HCEC 1CT (cell line): ENCODE measurements around the gene NFE2L2.
"Not testable (repeated sequence)": the region's sequence is repeated elsewhere in the genome, so short reads cannot be mapped to it uniquely, and the experiment has no call there.

Experiments
- DNase-seq: peaks from one replicate; pipeline ENCODE4 v3.0.0-alpha.2; 2017

NFE2L2 gene

GRCh38 chr2:177255227-177255601 is 9.3 kb downstream of the NFE2L2 start:
- DNase-seq: no peak

- no peak for DNase-seq
These were observed 9.9 kb downstream of the NFE2L2 start for GRCh38 chr2:177254433-177255226.

GRCh38 chr2:177253704-177254103 is 10.8 kb downstream of the NFE2L2 start:
- DNase-seq: no peak

- no peak for DNase-seq
These were observed 11.6 kb downstream of the NFE2L2 start for GRCh38 chr2:177252808-177253531.

- DNase-seq: no peak
These were observed 13.4 kb downstream of the NFE2L2 start for GRCh38 chr2:177251165-177251542.

- no peak for DNase-seq
These were observed 14.1 kb downstream of the NFE2L2 start for GRCh38 chr2:177250461-177250860.

- no peak for DNase-seq
These were observed 15.5 kb downstream of the NFE2L2 start for GRCh38 chr2:177249038-177249437.

- no peak for DNase-seq
These were observed 16.7 kb downstream of the NFE2L2 start for GRCh38 chr2:177247693-177248262.

- not testable (repeated sequence) for DNase-seq
These were observed 17.9 kb downstream of the NFE2L2 start for GRCh38 chr2:177246523-177247030.

GRCh38 chr2:177246000-177246399 is 18.5 kb downstream of the NFE2L2 start:
- no peak for DNase-seq

- DNase-seq: peak; percentile 85
These were observed 19.5 kb downstream of the NFE2L2 start for GRCh38 chr2:177245010-177245422.

- no peak for DNase-seq
These were observed 20.2 kb downstream of the NFE2L2 start for GRCh38 chr2:177244244-177244771.

GRCh38 chr2:177243476-177243875 is 21.1 kb downstream of the NFE2L2 start:
- DNase-seq: no peak

GRCh38 chr2:177243073-177243472 is 21.5 kb downstream of the NFE2L2 start:
- DNase-seq: no peak

GRCh38 chr2:177242121-177242987 is 22.2 kb downstream of the NFE2L2 start:
- DNase-seq: peak; percentile 91

- peak; percentile 72 for DNase-seq
These were observed 22.8 kb downstream of the NFE2L2 start for GRCh38 chr2:177241711-177242120.

GRCh38 chr2:177239932-177240630 is 24.4 kb downstream of the NFE2L2 start:
- DNase-seq: peak; percentile 74

- no peak for DNase-seq
These were observed 25.5 kb downstream of the NFE2L2 start for GRCh38 chr2:177239053-177239452.

GRCh38 chr2:177237932-177238331 is 26.6 kb downstream of the NFE2L2 start:
- DNase-seq: no peak

GRCh38 chr2:177235855-177236437 is 28.6 kb downstream of the NFE2L2 start:
- no peak for DNase-seq

- DNase-seq: no peak
These were observed 30.3 kb downstream of the NFE2L2 start for GRCh38 chr2:177234267-177234666.
